ENCODE measurements around the gene TRMT112.

DNA sequence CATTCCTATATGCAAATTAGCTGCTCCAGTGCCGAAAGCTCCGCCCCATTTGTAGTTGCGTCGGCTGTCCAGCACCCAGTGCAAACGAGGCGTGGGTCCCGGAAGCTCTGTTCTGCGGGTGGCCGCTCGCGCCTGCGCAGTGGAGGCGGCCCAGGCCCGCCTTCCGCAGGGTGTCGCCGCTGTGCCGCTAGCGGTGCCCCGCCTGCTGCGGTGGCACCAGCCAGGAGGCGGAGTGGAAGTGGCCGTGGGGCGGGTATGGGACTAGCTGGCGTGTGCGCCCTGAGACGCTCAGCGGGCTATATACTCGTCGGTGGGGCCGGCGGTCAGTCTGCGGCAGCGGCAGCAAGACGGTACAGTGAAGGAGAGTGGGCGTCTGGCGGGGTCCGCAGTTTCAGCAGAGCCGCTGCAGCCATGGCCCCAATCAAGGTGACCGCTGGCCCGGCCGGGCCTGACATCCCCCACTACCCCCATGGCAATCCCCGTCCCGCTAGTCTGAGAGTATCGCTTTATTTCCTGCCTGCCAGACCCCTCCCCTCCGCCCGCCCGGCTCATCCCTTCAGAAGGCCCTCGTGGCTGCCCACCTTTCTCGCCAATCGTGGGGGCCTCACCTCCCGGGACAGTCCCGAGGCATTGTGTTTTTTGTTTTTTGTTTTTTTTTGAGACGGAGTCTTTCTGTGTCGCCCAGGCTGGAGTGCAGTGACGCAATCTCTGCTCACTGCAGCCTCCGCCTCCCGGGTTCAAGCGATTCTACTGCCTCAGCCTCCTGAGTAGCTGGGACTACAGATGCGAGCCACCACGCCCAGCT is 804 bp upstream of the TRMT112 start, which contains the start of gene PRDX5:
- TF ChIP-seq POLR2A (IDR thresholded peaks at IDR 0.05), result peak; percentile 80 to 97
- peak in 4 of 6 experiments; percentile 18 to 58 (median 41) for TF ChIP-seq CTCF (IDR thresholded peaks at IDR 0.05)

Measured in thyroid gland (tissue), 4 donors.